HG03575 (cell line): ENCODE measurements around the gene TBC1D4.
A peak's percentile ranks its signal among the peaks of the same experiment; 100 is the strongest.

ENCODE experiments used
- ATAC-seq: cut with Tn5 transposase; IDR thresholded peaks from one replicate; pipeline ENCODE4 v1.9.1; 2021; ENCODE audit not compliant: unreplicated experiment, insufficient number of reproducible peaks, low FRiP score; ENCODE audit errors: extremely low read depth

Gene TBC1D4

GRCh38 chr13:75345193-75345592 lies 136.8 kb downstream of the TBC1D4 start:
- ATAC-seq: no peak

GRCh38 chr13:75341028-75341427 lies 140.9 kb downstream of the TBC1D4 start:
- no peak for ATAC-seq

- no peak for ATAC-seq
These were observed 142.2 kb downstream of the TBC1D4 start for GRCh38 chr13:75339635-75340374.

GRCh38 chr13:75334634-75335447 lies 147.1 kb downstream of the TBC1D4 start:
- ATAC-seq: no peak

GRCh38 chr13:75333103-75333502 lies 148.9 kb downstream of the TBC1D4 start:
- ATAC-seq: no peak

GRCh38 chr13:75331792-75332349 lies 150.1 kb downstream of the TBC1D4 start:
- ATAC-seq: no peak

GRCh38 chr13:75330770-75331169 lies 151.2 kb downstream of the TBC1D4 start:
- ATAC-seq: no peak

- no peak for ATAC-seq
These were observed 152.2 kb downstream of the TBC1D4 start for GRCh38 chr13:75329723-75330122.

GRCh38 chr13:75329097-75329496 lies 152.9 kb downstream of the TBC1D4 start:
- ATAC-seq: no peak

- ATAC-seq: no peak
These were observed 154.8 kb downstream of the TBC1D4 start for GRCh38 chr13:75327135-75327510.

- ATAC-seq: peak; percentile 85
These were observed 155.5 kb downstream of the TBC1D4 start for GRCh38 chr13:75326173-75327134.

GRCh38 chr13:75325711-75326110 lies 156.3 kb downstream of the TBC1D4 start:
- no peak for ATAC-seq

GRCh38 chr13:75324413-75324940 lies 157.5 kb downstream of the TBC1D4 start:
- ATAC-seq: no peak

- ATAC-seq: no peak
These were observed 160.9 kb downstream of the TBC1D4 start for GRCh38 chr13:75321084-75321483.

- no peak for ATAC-seq
These were observed 162.7 kb downstream of the TBC1D4 start for GRCh38 chr13:75319254-75319653.

GRCh38 chr13:75318138-75318833 lies 163.7 kb downstream of the TBC1D4 start:
- peak; percentile 47 for ATAC-seq

GRCh38 chr13:75316427-75316826 lies 165.5 kb downstream of the TBC1D4 start:
- ATAC-seq: no peak

GRCh38 chr13:75312884-75313520 lies 169.0 kb downstream of the TBC1D4 start:
- no peak for ATAC-seq
